ENCODE measurements around the gene CARD6. TPM values are rescaled to one million over a fixed set of nuclear protein-coding genes. Genes with fewer than 3 reads are reported as not detected.

The CARD6 gene
- total and polyA plus RNA-seq, 2 experiments from 2014 or later: 1.4 to 5.5 TPM

- H3K9me2 ChIP-seq (replicated peaks; ENCODE audit: insufficient read depth): no peaks in the 10 kb centered on the region
- no peak overlapping the region for H3K4me3 ChIP-seq
- peaks cover 18% of the 10 kb centered on the region for H3K79me2 ChIP-seq
- no peaks in the 10 kb centered on the region for H3K27me3 ChIP-seq
- peaks cover 12% of the 10 kb centered on the region for H4K20me1 ChIP-seq (ENCODE audit: insufficient read depth, poor library complexity, severe bottlenecking)
- DNase-seq (ENCODE audit: low spot score): no peak
- no peak overlapping the region for H3K27ac ChIP-seq
- peaks cover 4% of the 10 kb centered on the region for H3K36me3 ChIP-seq (replicated peaks; ENCODE audit: insufficient read depth, low read depth)
- H3K9me3 ChIP-seq (ENCODE audit: low read depth): no peaks in the 10 kb centered on the region
- no peak for TF ChIP-seq CTCF (IDR thresholded peaks at IDR 0.05; ENCODE audit: poor library complexity)
- no peak for TF ChIP-seq EZH2 (IDR thresholded peaks at IDR 0.05; ENCODE audit: borderline replicate concordance)
- no peak for TF ChIP-seq EZH2phosphoT487 (IDR thresholded peaks at IDR 0.05; ENCODE audit: low read depth, severe bottlenecking, unreplicated experiment)
- H3K4me2 ChIP-seq: no peak overlapping the region
- WGBS (ENCODE audit: low lambda C conversion rate, missing lambda C conversion rate): 97% methylated on average over 5 of the region's 5 CpGs
- no peaks in the 10 kb centered on the region for H3K4me1 ChIP-seq (ENCODE audit: insufficient read depth)
- H2AFZ ChIP-seq: no peak overlapping the region
Observed at GRCh38 chr5:40826489-40827187, 14.5 kb upstream of the CARD6 start.

DNA sequence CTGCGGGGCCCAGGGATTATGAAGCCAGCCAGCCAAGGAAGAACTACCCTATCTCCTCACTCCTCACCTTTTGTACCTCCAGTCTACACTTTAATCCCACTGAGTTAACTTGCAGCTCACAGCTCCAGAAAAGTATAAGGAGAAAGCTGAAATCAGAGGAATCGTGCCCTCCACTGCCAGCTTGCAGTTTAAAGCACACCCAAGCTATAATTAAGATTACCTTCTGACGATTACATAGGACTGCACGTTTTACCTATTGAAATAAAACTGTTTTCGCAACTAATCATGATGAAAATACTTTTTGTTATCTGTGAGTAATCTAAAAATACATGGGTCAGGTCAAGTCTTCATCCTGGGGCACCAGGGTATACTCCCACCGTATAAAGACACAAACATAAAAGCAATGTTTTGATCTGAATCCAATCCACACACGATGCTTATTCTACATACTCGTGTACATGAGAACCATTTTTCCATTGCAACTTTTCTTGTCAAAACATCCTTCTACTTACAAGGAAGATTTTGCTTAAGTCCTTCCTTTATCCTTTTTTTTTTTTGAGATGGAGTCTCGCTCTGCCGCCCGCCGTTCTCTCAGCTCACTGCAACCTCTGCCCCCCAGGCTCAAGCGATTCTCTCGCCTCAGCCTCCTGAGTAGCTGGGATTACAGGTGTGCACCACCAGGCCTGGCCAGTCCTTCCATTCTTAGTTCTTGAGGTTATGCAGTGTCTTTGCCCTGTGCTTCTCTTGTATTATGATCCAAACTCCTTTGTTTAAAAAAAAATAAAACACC is 13.8 kb upstream of the CARD6 start:
- peaks cover 6% of the 10 kb centered on the region for H3K4me1 ChIP-seq (ENCODE audit: insufficient read depth)
- peaks cover 4% of the 10 kb centered on the region for H3K36me3 ChIP-seq (replicated peaks; ENCODE audit: insufficient read depth, low read depth)
- no peak overlapping the region for H3K4me2 ChIP-seq
- H3K4me3 ChIP-seq: no peak overlapping the region
- no peak overlapping the region for H3K27ac ChIP-seq
- H3K27me3 ChIP-seq: no peaks in the 10 kb centered on the region
- 93% methylated on average over 14 of the region's 14 CpGs for WGBS (ENCODE audit: low lambda C conversion rate, missing lambda C conversion rate)
- no peaks in the 10 kb centered on the region for H3K9me3 ChIP-seq (ENCODE audit: low read depth)
- H3K9me2 ChIP-seq (replicated peaks; ENCODE audit: insufficient read depth): no peaks in the 10 kb centered on the region
- TF ChIP-seq EZH2 (IDR thresholded peaks at IDR 0.05; ENCODE audit: borderline replicate concordance): no peak
- TF ChIP-seq CTCF (IDR thresholded peaks at IDR 0.05; ENCODE audit: poor library complexity): no peak
- no peak for TF ChIP-seq EZH2phosphoT487 (IDR thresholded peaks at IDR 0.05; ENCODE audit: low read depth, severe bottlenecking, unreplicated experiment)
- peaks cover 26% of the 10 kb centered on the region for H3K79me2 ChIP-seq
- peaks cover 17% of the 10 kb centered on the region for H4K20me1 ChIP-seq (ENCODE audit: insufficient read depth, poor library complexity, severe bottlenecking)
- no peak for DNase-seq (ENCODE audit: low spot score)
- H2AFZ ChIP-seq: no peak overlapping the region

DNA sequence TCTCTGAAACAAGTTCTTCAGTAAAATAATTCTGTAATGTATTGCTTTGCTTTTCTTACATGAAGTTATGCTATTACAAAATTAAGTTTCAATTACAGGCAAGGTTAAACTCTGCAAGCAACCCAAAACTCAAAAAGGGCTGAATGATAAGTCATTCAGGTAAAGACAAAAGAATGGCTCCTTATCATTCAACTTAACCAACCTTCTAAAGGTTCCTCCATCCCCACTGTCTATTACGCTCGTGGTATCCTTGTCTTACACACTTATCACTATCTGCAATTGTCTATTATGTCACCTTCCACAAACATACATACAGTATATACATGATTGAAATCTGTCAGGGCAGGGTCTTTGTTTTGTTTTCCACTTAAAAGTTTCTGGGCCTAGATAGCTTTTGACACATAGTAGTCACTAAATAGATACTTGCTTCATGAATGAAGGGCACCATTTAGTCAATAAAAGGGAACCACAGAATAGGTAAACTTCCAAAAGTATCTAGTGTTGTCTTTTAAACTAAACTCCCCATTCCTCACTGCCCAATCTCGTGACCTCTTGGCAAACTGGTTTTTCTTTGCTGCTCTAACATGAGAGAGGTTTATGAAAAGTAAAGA is 13.0 kb upstream of the CARD6 start:
- TF ChIP-seq CTCF (IDR thresholded peaks at IDR 0.05; ENCODE audit: poor library complexity) (no peak), EZH2phosphoT487 (IDR thresholded peaks at IDR 0.05; ENCODE audit: low read depth, severe bottlenecking, unreplicated experiment) (no peak), EZH2 (IDR thresholded peaks at IDR 0.05; ENCODE audit: borderline replicate concordance) (no peak)
- Histone ChIP-seq H4K20me1 (ENCODE audit: insufficient read depth, poor library complexity, severe bottlenecking) (peaks cover 24% of the 10 kb centered on the region), H3K36me3 (replicated peaks; ENCODE audit: insufficient read depth, low read depth) (peaks cover 5% of the 10 kb centered on the region), H3K9me2 (replicated peaks; ENCODE audit: insufficient read depth) (no peaks in the 10 kb centered on the region), H3K79me2 (peaks cover 33% of the 10 kb centered on the region), H2AFZ (no peak overlapping the region), H3K9me3 (ENCODE audit: low read depth) (no peaks in the 10 kb centered on the region), H3K4me2 (no peak overlapping the region), H3K27ac (no peak overlapping the region), H3K4me1 (ENCODE audit: insufficient read depth) (peaks cover 12% of the 10 kb centered on the region), H3K27me3 (no peaks in the 10 kb centered on the region), H3K4me3 (no peak overlapping the region)
- WGBS (ENCODE audit: low lambda C conversion rate, missing lambda C conversion rate): 93% methylated on average over 3 of the region's 3 CpGs
- DNase-seq (ENCODE audit: low spot score): no peak

Data from hepatocyte (in vitro differentiated cells).